ENCODE data around the gene OR1J4. TPM values are rescaled to one million over a fixed set of nuclear protein-coding genes. Genes with fewer than 3 reads are reported as not detected.
A peak's percentile ranks its signal among the peaks of the same experiment; 100 is the strongest.

The OR1J4 gene
- polyA plus RNA-seq, 1 of the 3 experiments (the other 2 are of a cell fraction): 0.07 TPM

DNA sequence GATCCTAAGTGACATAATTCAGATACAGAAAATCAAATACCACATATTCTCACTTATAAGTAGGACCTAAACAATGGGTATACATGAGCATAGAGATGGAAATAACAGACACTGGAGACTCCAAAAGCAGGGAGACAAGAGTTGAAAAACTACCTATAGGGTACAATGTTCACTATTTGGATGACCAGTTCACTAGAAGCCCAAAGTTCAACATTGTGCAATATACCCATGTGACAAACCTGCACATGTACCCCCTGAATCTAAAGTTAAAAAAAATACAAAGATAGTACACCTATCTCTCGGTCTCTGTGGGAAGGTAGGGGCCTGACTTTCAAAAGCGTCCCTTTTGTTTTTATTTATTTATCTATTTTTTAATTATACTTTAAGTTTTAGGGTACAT lies 19.8 kb downstream of the OR1J4 start:
- CTCF ChIA-PET: no interaction called here

DNA sequence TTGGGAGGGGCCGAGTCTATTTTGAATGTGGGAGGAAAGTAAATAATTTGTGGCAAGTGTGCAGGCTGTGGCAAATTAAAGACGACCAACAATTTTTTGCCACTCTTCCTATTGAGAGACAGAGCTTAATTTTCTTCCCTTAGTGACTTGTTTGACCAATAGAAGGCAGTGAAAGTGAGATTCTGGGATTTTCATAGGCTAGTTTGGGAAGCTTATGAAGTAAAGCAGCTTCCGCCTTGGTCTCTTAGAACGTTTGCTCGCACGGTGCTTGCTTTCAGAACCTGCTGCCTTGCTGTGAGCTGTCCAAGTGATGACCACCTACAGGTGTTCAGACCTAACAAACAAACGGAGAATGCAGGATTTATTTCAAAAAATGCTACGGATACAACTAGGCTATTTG lies 27.3 kb downstream of the OR1J4 start:
- Histone ChIP-seq H3F3A (replicated peaks; ENCODE audit: insufficient read depth) (no peaks in the 10 kb centered on the region), H3K79me2 (ENCODE audit: insufficient read depth) (no peaks in the 10 kb centered on the region), H4K20me1 (ENCODE audit: insufficient read depth) (no peaks in the 10 kb centered on the region), H3K36me3 (replicated peaks in 1 of 2; ENCODE audit: control insufficient read depth in 1 of 2, insufficient read depth in 2 of 2, low read length in 1 of 2) (no peaks in the 10 kb centered on the region), H3K9me2 (no peaks in the 10 kb centered on the region), H3K9me3 (no peaks in the 10 kb centered on the region), H3K9ac (no peak overlapping the region), H2AFZ (ENCODE audit: low read depth) (peak overlapping the region; percentile 83; the same call in 1 of the 2 replicates), H3K4me3 (ENCODE audit: low read depth in 2 of 2, low read length in 1 of 2) (peak overlapping the region; percentile 35 to 61), H3K4me2 (peak overlapping the region; percentile 57; the same call in 1 of the 2 replicates), H3K27me3 (ENCODE audit: insufficient read depth) (no peaks in the 10 kb centered on the region), H3K27ac (ENCODE audit: low read depth in 2 of 2, low read length in 1 of 2) (no peak overlapping the region), H3K4me1 (ENCODE audit: control insufficient read depth in 1 of 2, insufficient read depth in 2 of 2, low read depth in 1 of 2, low read length in 1 of 2) (no peaks in the 10 kb centered on the region)
- 6% methylated on average over 8 of the region's 8 CpGs for WGBS (ENCODE audit: low lambda C conversion rate)
- ChIA-PET POLR2A (no interaction called here), CTCF (no interaction called here)
- no peak for DNase-seq
- TF ChIP-seq TCF12 (IDR thresholded peaks at IDR 0.05): no peak
- TF ChIP-seq, protein P1, sequence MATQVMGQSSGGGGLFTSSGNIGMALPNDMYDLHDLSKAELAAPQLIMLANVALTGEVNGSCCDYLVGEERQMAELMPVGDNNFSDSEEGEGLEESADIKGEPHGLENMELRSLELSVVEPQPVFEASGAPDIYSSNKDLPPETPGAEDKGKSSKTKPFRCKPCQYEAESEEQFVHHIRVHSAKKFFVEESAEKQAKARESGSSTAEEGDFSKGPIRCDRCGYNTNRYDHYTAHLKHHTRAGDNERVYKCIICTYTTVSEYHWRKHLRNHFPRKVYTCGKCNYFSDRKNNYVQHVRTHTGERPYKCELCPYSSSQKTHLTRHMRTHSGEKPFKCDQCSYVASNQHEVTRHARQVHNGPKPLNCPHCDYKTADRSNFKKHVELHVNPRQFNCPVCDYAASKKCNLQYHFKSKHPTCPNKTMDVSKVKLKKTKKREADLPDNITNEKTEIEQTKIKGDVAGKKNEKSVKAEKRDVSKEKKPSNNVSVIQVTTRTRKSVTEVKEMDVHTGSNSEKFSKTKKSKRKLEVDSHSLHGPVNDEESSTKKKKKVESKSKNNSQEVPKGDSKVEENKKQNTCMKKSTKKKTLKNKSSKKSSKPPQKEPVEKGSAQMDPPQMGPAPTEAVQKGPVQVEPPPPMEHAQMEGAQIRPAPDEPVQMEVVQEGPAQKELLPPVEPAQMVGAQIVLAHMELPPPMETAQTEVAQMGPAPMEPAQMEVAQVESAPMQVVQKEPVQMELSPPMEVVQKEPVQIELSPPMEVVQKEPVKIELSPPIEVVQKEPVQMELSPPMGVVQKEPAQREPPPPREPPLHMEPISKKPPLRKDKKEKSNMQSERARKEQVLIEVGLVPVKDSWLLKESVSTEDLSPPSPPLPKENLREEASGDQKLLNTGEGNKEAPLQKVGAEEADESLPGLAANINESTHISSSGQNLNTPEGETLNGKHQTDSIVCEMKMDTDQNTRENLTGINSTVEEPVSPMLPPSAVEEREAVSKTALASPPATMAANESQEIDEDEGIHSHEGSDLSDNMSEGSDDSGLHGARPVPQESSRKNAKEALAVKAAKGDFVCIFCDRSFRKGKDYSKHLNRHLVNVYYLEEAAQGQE (IDR thresholded peaks at IDR 0.05; ENCODE audit: low read depth, low read length): peak; percentile 38; the same call in 1 of the 2 replicates
- no peak for TF ChIP-seq FOXJ3 (CRISPR knock-in tag; IDR thresholded peaks at IDR 0.05)
- TF ChIP-seq, protein P2, sequence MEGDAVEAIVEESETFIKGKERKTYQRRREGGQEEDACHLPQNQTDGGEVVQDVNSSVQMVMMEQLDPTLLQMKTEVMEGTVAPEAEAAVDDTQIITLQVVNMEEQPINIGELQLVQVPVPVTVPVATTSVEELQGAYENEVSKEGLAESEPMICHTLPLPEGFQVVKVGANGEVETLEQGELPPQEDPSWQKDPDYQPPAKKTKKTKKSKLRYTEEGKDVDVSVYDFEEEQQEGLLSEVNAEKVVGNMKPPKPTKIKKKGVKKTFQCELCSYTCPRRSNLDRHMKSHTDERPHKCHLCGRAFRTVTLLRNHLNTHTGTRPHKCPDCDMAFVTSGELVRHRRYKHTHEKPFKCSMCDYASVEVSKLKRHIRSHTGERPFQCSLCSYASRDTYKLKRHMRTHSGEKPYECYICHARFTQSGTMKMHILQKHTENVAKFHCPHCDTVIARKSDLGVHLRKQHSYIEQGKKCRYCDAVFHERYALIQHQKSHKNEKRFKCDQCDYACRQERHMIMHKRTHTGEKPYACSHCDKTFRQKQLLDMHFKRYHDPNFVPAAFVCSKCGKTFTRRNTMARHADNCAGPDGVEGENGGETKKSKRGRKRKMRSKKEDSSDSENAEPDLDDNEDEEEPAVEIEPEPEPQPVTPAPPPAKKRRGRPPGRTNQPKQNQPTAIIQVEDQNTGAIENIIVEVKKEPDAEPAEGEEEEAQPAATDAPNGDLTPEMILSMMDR (IDR thresholded peaks at IDR 0.05): no peak
- no peak for TF ChIP-seq JUND (IDR thresholded peaks at IDR 0.05)
- peak; percentile 78; the same call in 1 of the 2 replicates for TF ChIP-seq RFX5 (IDR thresholded peaks at IDR 0.05; ENCODE audit: low read length)
- no peak for TF ChIP-seq ELF1 (IDR thresholded peaks at IDR 0.05)
- no peak for TF ChIP-seq RXRA (IDR thresholded peaks at IDR 0.05; ENCODE audit: borderline replicate concordance, low read depth)

More for the DNA sequence above, 19.8 kb downstream of the OR1J4 start:
- no peaks in the 10 kb centered on the region for H3K79me2 ChIP-seq (ENCODE audit: insufficient read depth)
- H3K27me3 ChIP-seq (ENCODE audit: insufficient read depth): peaks cover 10% of the 10 kb centered on the region; the same call in 1 of the 2 replicates
- no peak overlapping the region for H3K27ac ChIP-seq (ENCODE audit: low read depth in 2 of 2, low read length in 1 of 2)
- no peaks in the 10 kb centered on the region for H3K4me1 ChIP-seq (ENCODE audit: control insufficient read depth in 1 of 2, insufficient read depth in 2 of 2, low read depth in 1 of 2, low read length in 1 of 2)
- H3F3A ChIP-seq (replicated peaks; ENCODE audit: insufficient read depth): no peaks in the 10 kb centered on the region
- POLR2A ChIA-PET: no interaction called here
- no peak overlapping the region for H3K4me2 ChIP-seq
- TF ChIP-seq, protein P3, sequence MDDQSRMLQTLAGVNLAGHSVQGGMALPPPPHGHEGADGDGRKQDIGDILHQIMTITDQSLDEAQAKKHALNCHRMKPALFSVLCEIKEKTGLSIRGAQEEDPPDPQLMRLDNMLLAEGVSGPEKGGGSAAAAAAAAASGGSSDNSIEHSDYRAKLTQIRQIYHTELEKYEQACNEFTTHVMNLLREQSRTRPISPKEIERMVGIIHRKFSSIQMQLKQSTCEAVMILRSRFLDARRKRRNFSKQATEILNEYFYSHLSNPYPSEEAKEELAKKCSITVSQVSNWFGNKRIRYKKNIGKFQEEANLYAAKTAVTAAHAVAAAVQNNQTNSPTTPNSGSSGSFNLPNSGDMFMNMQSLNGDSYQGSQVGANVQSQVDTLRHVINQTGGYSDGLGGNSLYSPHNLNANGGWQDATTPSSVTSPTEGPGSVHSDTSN (IDR thresholded peaks at IDR 0.05): no peak
- TF ChIP-seq TAF1 (IDR thresholded peaks at IDR 0.05; ENCODE audit: borderline replicate concordance, low read depth, low read length) (no peak), GABPA (IDR thresholded peaks at IDR 0.05; ENCODE audit: low read depth) (no peak), SMC3 (IDR thresholded peaks at IDR 0.05; ENCODE audit: low read depth, low read length) (no peak)
- DNase-seq: no peak
- H2AFZ ChIP-seq (ENCODE audit: low read depth): no peak overlapping the region
- WGBS (ENCODE audit: low lambda C conversion rate): 7% methylated on average over 2 of the region's 2 CpGs
- no peak overlapping the region for H3K4me3 ChIP-seq (ENCODE audit: low read depth in 2 of 2, low read length in 1 of 2)
- no peaks in the 10 kb centered on the region for H3K36me3 ChIP-seq (replicated peaks in 1 of 2; ENCODE audit: control insufficient read depth in 1 of 2, insufficient read depth in 2 of 2, low read length in 1 of 2)
- H3K9ac ChIP-seq: no peak overlapping the region
- no peaks in the 10 kb centered on the region for H3K9me2 ChIP-seq
- H3K9me3 ChIP-seq: no peaks in the 10 kb centered on the region
- no peaks in the 10 kb centered on the region for H4K20me1 ChIP-seq (ENCODE audit: insufficient read depth)

Measured in SK-N-SH (cell line).